ENCODE measurements around the gene HEMK1. TPM values are rescaled to one million over a fixed set of nuclear protein-coding genes. Genes with fewer than 3 reads are reported as not detected.

Gene HEMK1
- total and polyA plus RNA-seq, 2 donors (not counting 3 experiments of a cell fraction or from before 2014, with no cell fraction given) = 14.2 to 15.2 TPM

DNA sequence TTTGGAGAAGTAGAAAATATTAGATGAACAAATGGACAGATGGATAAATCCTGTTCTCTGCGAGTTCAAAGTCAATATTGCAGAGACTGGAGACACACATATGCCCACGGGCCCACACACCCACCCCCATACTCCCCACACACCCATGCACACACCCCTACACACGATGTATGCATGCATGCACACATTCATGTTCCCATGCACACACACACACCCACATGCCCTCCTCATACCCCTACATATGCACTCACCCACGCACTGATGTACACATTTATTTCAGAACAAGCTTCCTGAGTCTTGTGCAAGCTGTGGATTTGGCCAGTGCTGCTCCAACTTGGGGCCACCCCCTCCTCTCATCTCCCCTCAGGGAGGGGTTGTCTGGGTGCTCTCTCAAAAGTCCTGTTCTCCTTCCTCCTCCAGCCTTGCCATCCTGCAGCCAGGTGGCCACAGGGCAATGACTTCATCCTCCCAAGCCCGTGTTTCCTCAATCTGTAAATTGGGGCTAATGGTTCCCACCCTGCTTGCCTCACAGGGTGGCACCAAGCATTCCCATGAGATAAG is 64.0 kb downstream of the HEMK1 start:
- TF ChIP-seq JUN (IDR thresholded peaks at IDR 0.05; ENCODE audit: borderline replicate concordance, insufficient read depth, insufficient read length, low read depth) (no peak), POLR2A (IDR thresholded peaks at IDR 0.05; ENCODE audit: low read depth, low read length) (no peak), GATA2 (IDR thresholded peaks at IDR 0.05; ENCODE audit: insufficient read depth, insufficient read length, low read depth, low read length) (no peak), EZH2 (IDR thresholded peaks at IDR 0.05; ENCODE audit: borderline replicate concordance, low read depth, low read length, severe bottlenecking) (no peak), FOS (IDR thresholded peaks at IDR 0.05; ENCODE audit: borderline replicate concordance, insufficient read depth, low read length) (no peak), POLR2AphosphoS5 (IDR thresholded peaks at IDR 0.05; ENCODE audit: insufficient read depth, low read depth, low read length) (no peak), MAX (IDR thresholded peaks at IDR 0.05; ENCODE audit: insufficient read depth, insufficient read length) (no peak), MYC (IDR thresholded peaks at IDR 0.05; ENCODE audit: low read depth, low read length) (no peak)
- TF ChIP-seq, protein P1, sequence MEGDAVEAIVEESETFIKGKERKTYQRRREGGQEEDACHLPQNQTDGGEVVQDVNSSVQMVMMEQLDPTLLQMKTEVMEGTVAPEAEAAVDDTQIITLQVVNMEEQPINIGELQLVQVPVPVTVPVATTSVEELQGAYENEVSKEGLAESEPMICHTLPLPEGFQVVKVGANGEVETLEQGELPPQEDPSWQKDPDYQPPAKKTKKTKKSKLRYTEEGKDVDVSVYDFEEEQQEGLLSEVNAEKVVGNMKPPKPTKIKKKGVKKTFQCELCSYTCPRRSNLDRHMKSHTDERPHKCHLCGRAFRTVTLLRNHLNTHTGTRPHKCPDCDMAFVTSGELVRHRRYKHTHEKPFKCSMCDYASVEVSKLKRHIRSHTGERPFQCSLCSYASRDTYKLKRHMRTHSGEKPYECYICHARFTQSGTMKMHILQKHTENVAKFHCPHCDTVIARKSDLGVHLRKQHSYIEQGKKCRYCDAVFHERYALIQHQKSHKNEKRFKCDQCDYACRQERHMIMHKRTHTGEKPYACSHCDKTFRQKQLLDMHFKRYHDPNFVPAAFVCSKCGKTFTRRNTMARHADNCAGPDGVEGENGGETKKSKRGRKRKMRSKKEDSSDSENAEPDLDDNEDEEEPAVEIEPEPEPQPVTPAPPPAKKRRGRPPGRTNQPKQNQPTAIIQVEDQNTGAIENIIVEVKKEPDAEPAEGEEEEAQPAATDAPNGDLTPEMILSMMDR (IDR thresholded peaks at IDR 0.05; ENCODE audit: extremely low read depth in 1 of 2, insufficient read depth in 1 of 2, low read depth in 1 of 2, low read length in 2 of 2) = no peak
- no TSS peak for BruUV-seq (replicated peaks)
- no peak for DNase-seq (ENCODE audit: low read depth, low spot score)
- no peak overlapping the region for H3K27ac ChIP-seq (ENCODE audit: insufficient read depth, low read depth, low read length)
- H3K9me1 ChIP-seq (replicated peaks; ENCODE audit: control insufficient read depth, extremely low read depth, insufficient read depth, low read length) = no peaks in the 10 kb centered on the region
- no peaks in the 10 kb centered on the region for H3K4me1 ChIP-seq (ENCODE audit: control insufficient read depth, extremely low read depth, insufficient read depth, low read length)
- no peaks in the 10 kb centered on the region for H4K20me1 ChIP-seq (replicated peaks; ENCODE audit: control insufficient read depth, extremely low read depth, insufficient read depth, low read length)
- no peak overlapping the region for H3K4me2 ChIP-seq (ENCODE audit: insufficient read depth, low read length)
- no peaks in the 10 kb centered on the region for H3K27me3 ChIP-seq (ENCODE audit: control insufficient read depth in 2 of 2, insufficient read depth in 2 of 2, low read length in 2 of 2)
- H3K36me3 ChIP-seq (ENCODE audit: control insufficient read depth in 2 of 2, extremely low read depth in 1 of 2, insufficient read depth in 2 of 2, low read length in 2 of 2) = no peaks in the 10 kb centered on the region
- intact Hi-C loops (cut with micrococcal nuclease) = no loop called here
- POLR2A ChIA-PET = no interaction called here
- no peaks in the 10 kb centered on the region for H3K79me2 ChIP-seq (ENCODE audit: control insufficient read depth, insufficient read depth, low read length)
- FAIRE-seq = no peak
- no peak overlapping the region for H2AFZ ChIP-seq (ENCODE audit: low read depth, low read length)
- H3K9me3 ChIP-seq (replicated peaks; ENCODE audit: control insufficient read depth, insufficient read depth, low read length) = no peaks in the 10 kb centered on the region
- CTCF ChIA-PET = interaction anchor here (0.9 kb wide), 1 partner anchor 19 kb away, joined by 3 read pairs; no protein-coding TSS in a partner anchor
- no peak overlapping the region for H3K4me3 ChIP-seq (replicated peaks in 1 of 3; ENCODE audit: insufficient read depth in 1 of 3, low read depth in 1 of 3, low read length in 3 of 3)
- dilution Hi-C loops (cut with MboI; ENCODE audit: extremely low pct_ligation_motif_present, low sequenced_read_pairs) = no loop called here
- no peak overlapping the region for H3K9ac ChIP-seq (replicated peaks; ENCODE audit: extremely low read depth, insufficient read depth, low read length)
